Measurements from ENCODE around the gene SGF29. TPM values are rescaled to one million over a fixed set of nuclear protein-coding genes. Genes with fewer than 3 reads are reported as not detected.

The SGF29 gene
- total RNA-seq, 1 experiment from 2014 or later, result 23.5 TPM

GRCh38 chr16:28529124-28529523 is 24.6 kb upstream of the SGF29 start:
- intact Hi-C loops (cut with micrococcal nuclease), result no loop called here
- POLR2A ChIA-PET, result no interaction called here
- Mint-ChIP-seq H3K27ac (ENCODE audit: low read depth, unreplicated experiment) (no peak overlapping the region), H3K4me3 (ENCODE audit: unreplicated experiment) (no peak overlapping the region), H3K4me1 (ENCODE audit: insufficient read depth, unreplicated experiment) (peaks cover 15% of the 10 kb centered on the region), H3K27me3 (ENCODE audit: insufficient read depth, unreplicated experiment) (no peaks in the 10 kb centered on the region), H3K36me3 (ENCODE audit: insufficient read depth, unreplicated experiment) (peaks cover 10% of the 10 kb centered on the region), H3K9me3 (ENCODE audit: unreplicated experiment) (no peaks in the 10 kb centered on the region)
- CTCF ChIA-PET, result no interaction called here
- DNase-seq (ENCODE audit: unreplicated experiment), result no peak
- BruUV-seq (replicated peaks), result no TSS peak
- no peak for TF ChIP-seq CTCF (IDR thresholded peaks at IDR 0.05; ENCODE audit: unreplicated experiment)

GRCh38 chr16:28531777-28532744 is 21.7 kb upstream of the SGF29 start:
- BruUV-seq (replicated peaks), result no TSS peak
- peak overlapping the region; percentile 96 for H3K27ac Mint-ChIP-seq (ENCODE audit: low read depth, unreplicated experiment)
- H3K27me3 Mint-ChIP-seq (ENCODE audit: insufficient read depth, unreplicated experiment), result no peaks in the 10 kb centered on the region
- H3K4me1 Mint-ChIP-seq (ENCODE audit: insufficient read depth, unreplicated experiment), result peaks cover 35% of the 10 kb centered on the region
- peaks cover 8% of the 10 kb centered on the region for H3K9me3 Mint-ChIP-seq (ENCODE audit: unreplicated experiment)
- DNase-seq (ENCODE audit: unreplicated experiment), result peak; percentile 66
- no peak overlapping the region for H3K4me3 Mint-ChIP-seq (ENCODE audit: unreplicated experiment)
- POLR2A ChIA-PET, result interaction anchor here (0.6 to 5.1 kb wide), 4 partner anchors 10 to 1289 kb away, joined by 3 to 53 read pairs (median 4); partner anchors contain the start of gene CLN3
- no peak for TF ChIP-seq CTCF (IDR thresholded peaks at IDR 0.05; ENCODE audit: unreplicated experiment)
- H3K36me3 Mint-ChIP-seq (ENCODE audit: insufficient read depth, unreplicated experiment), result peaks cover 35% of the 10 kb centered on the region
- intact Hi-C loops (cut with micrococcal nuclease), result no loop called here
- CTCF ChIA-PET, result interaction anchor here (0.6 to 1.1 kb wide), 3 partner anchors 15 to 41 kb away, joined by 3 read pairs; no protein-coding TSS in a partner anchor

DNA sequence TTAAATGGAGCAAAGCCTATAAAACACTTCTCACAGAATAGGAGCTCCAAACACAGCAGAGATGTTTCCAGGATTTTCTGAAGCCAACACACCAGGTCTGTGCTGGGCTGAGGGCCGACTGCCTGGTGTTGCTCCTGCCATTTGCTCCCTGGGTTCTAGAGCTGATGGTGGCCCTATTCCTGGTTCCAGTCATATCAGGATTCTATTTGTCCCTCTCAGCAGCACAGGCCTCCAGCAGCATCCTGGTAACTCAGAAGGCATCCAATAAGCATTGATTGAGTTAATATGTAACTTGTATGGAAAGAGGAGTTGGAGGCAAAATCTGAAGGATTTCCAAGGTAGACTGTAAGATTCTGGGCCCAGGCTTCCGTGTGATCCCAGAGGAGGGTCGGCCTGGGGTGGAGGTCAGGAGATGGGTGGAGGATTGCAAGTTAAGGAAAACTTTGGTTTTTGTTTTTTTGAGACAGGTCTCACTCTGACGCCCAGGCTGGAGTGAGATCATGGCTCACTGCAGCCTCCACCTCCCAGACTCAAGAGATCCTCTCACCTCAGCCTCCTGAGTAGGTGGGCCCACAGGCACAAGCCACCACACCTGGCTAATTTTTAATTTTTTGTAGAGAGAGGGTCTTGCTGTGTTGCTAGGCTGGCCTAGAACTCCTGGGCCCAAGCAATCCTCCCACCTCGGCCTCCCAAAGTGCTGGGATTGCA is 20.6 kb upstream of the SGF29 start:
- no TSS peak for BruUV-seq (replicated peaks)
- TF ChIP-seq CTCF (IDR thresholded peaks at IDR 0.05; ENCODE audit: unreplicated experiment), result no peak
- peak overlapping the region; percentile 96 for H3K27ac Mint-ChIP-seq (ENCODE audit: low read depth, unreplicated experiment)

More for the DNA sequence above, 20.6 kb upstream of the SGF29 start:
- no peaks in the 10 kb centered on the region for H3K27me3 Mint-ChIP-seq (ENCODE audit: insufficient read depth, unreplicated experiment)
- POLR2A ChIA-PET, result interaction anchor here (5.1 kb wide), 1 partner anchor 41 kb away, joined by 53 read pairs; the partner anchor contains the start of gene CLN3
- peaks cover 42% of the 10 kb centered on the region for H3K36me3 Mint-ChIP-seq (ENCODE audit: insufficient read depth, unreplicated experiment)
- peak overlapping the region; percentile 23 for H3K4me3 Mint-ChIP-seq (ENCODE audit: unreplicated experiment)
- intact Hi-C loops (cut with micrococcal nuclease), result no loop called here
- DNase-seq (ENCODE audit: unreplicated experiment), result no peak
- H3K9me3 Mint-ChIP-seq (ENCODE audit: unreplicated experiment), result peaks cover 8% of the 10 kb centered on the region
- CTCF ChIA-PET, result interaction anchor here (0.6 to 1.1 kb wide), 2 partner anchors 16 to 42 kb away, joined by 3 read pairs; no protein-coding TSS in a partner anchor
- H3K4me1 Mint-ChIP-seq (ENCODE audit: insufficient read depth, unreplicated experiment), result peaks cover 45% of the 10 kb centered on the region

Measured in MCF 10A (cell line).